T-helper 1 cell treated with Interleukin-12 subunit alpha and Interleukin-12 subunit beta and Interleukin-4 antibody, amounts not matched to agents 30 ng/mL and 1 ng/mL, for 36 hours (primary cell): Measurements from ENCODE around the gene WDR70. TPM values are rescaled to one million over a fixed set of nuclear protein-coding genes. Genes with fewer than 3 reads are reported as not detected.
"Not testable (repeated sequence)": the region's sequence is repeated elsewhere in the genome, so short reads cannot be mapped to it uniquely, and the experiment has no call there.

Experiments
- intact Hi-C: fragments of 100-400 bp; cut with micrococcal nuclease; formaldehyde crosslinking; loops from one replicate; pipeline ENCODE4 v1.15.1; 2024
- total RNA-seq: library from RNA; stranded (reverse); gene quantifications from 2 replicates; pipeline ENCODE4 v1.2.3, GENCODE V29; 2022

Gene WDR70
- total RNA-seq, 1 donor from 2014 or later = 36.2 TPM

DNA sequence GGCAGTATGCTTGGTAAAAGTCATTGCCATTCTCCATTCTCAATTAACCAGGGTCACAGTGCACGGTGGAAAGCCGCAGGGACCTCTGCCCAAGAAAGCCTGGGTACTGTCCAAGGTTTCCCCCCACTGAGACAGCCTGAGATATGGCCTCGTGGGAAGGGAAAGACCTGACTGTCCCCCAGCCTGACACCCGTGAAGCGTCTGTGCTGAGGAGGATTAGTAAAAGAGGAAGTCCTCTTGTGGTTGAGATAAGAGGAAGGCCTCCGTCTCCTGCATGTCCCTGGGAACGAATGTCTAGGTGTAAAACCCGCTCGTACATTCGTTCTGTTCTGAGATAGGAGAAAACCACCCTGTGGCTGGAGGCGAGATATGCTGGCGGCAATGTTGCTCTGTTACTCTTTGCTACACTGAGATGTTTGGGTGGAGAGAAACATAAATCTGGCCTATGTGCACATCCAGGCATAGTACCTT lies 293.0 kb downstream of the WDR70 start:
- intact Hi-C loops = not testable (repeated sequence)

- intact Hi-C loops = not testable (repeated sequence)
Measured at GRCh38 chr5:37674361-37674760, 295.2 kb downstream of the WDR70 start.

GRCh38 chr5:37679326-37679725 lies 300.2 kb downstream of the WDR70 start:
- intact Hi-C loops = not testable (repeated sequence)

DNA sequence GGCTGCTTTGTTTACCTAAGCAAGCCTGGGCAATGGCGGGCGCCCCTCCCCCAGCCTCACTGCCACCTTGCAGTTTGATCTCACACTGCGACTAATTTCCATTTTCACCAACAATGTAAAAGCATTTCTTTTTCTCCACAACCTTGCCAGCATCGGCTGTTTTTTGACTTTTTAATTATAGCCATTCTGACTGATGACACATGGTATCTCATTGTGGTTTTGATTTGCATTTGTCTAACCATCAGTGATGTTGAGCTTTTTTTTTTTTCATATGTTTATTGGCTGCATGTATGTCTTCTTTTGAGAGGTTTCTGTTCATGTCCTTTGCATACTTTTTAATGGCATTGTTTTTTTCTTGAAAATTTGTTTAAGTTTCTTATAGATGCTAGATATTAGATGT lies 300.8 kb downstream of the WDR70 start:
- intact Hi-C loops = not testable (repeated sequence)

GRCh38 chr5:37683072-37683471 lies 304.0 kb downstream of the WDR70 start:
- intact Hi-C loops = no loop called here

GRCh38 chr5:37685211-37685610 lies 306.1 kb downstream of the WDR70 start:
- intact Hi-C loops = no loop called here

GRCh38 chr5:37685816-37686215 lies 306.7 kb downstream of the WDR70 start:
- intact Hi-C loops = no loop called here

GRCh38 chr5:37688925-37689324 lies 309.8 kb downstream of the WDR70 start:
- intact Hi-C loops = not testable (repeated sequence)

GRCh38 chr5:37694333-37694732 lies 315.2 kb downstream of the WDR70 start:
- intact Hi-C loops = not testable (repeated sequence)

- intact Hi-C loops = no loop called here
Measured at GRCh38 chr5:37694867-37695266, 315.7 kb downstream of the WDR70 start.

DNA sequence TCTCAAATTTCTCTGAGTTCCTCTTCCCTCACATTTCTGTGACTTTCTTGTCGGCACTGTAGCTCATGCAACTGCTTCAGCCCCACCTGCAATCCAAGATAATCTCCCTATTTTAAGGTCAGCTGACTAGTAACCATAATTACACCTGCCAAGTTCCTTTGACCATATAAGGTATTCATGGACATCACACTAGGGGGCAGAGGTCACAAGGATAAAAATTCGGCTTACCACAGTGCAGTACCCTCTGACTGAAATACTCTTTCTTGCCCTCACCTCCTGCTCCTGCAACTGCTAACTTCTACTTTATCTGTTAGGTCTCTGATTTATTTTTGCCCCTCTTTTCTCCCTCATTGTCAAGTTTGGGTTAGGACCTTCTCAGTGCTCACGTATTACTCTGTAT lies 316.5 kb downstream of the WDR70 start:
- intact Hi-C loops = no loop called here

DNA sequence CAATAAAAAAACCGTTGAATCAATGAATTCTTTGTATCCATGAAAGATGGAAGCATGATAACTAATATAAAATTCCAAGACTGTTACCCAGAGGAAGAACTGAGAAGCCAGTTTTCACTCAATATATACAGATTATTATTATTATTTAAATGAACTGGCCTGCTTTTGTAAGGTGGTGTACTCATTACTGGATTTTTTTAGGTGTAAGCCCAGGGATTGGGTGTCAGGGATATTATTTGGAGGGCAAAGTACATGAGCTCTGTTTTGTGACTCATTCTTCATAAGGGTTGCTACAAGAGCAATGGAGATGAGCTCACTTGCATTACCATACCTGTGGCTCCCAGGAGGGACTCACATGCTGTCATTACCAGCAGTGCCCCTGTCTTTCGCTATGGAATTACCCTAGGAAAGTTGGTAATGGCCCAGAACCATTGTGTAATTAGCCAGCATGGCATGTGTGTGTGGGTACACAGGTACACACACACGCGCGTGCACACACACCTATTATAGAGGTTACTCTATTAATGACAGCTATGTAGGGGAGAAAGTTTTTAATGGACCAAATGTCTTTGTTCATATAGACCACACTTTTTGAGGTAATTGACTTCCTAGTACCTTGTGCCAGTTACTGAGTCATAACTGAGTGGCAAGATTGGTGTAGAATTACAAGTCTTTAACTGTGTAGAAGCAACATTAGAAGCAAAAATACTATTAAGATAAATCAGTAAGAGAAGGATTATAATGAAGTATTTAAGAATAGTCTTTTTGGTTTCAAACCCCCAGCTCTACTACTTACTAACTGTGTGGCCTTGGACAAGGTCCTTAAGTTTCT lies 317.3 kb downstream of the WDR70 start:
- intact Hi-C loops = no loop called here

DNA sequence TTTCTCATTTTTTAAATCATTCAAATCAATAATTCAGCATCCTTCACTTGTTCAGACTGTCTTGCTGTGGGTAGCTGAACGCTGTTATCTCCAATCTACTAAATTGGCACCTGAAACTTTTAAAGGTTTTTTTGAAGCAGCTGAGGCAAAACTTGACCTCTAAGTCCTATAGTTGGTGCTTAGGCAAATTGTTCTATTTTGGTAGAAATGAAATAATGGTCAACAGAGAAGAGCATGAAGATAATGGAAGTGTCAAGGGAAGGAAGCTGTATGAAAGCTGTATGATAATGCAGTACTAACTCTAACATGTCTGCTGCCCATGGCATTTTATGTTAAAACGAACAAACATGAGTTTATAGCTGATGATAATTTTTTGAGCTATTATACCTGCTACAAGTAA lies 322.8 kb downstream of the WDR70 start:
- intact Hi-C loops = no loop called here

DNA sequence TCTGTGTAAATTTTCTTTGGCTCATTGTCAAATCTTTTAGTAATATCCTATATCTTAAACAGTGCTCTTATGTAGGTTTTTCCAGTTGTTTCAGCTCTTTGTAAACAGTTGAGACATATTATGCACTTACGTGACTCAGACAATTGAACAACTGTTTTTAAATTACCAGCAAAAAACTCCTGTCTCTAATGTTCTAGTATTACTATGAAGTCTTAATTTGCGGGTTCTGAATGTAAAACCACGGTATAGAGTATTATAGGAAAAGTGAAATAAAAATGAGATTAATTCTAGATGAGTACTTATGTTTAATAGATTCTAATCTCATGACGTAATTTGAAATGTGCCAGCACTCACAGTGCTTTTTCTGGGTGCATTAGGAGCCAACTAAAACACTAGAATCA lies 324.7 kb downstream of the WDR70 start:
- intact Hi-C loops = no loop called here

DNA sequence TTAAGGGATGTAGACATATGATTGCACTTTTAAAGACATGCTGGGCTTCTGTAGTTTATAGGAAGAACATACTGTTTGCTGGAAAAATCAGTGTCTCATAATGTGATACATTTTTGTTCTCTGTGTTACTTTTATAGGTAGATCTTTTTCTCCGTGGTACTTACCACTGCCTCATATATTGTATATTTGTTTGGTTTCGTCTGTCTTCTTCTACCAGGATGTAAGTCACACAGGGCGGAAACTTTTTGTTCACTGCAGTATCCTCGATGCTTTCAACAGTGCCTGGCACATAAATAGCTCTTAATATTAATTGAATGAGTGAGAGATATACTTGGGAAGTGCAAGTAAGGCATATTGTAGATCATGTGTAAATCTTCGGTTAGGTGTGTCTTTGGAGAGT lies 325.3 kb downstream of the WDR70 start:
- intact Hi-C loops = no loop called here

DNA sequence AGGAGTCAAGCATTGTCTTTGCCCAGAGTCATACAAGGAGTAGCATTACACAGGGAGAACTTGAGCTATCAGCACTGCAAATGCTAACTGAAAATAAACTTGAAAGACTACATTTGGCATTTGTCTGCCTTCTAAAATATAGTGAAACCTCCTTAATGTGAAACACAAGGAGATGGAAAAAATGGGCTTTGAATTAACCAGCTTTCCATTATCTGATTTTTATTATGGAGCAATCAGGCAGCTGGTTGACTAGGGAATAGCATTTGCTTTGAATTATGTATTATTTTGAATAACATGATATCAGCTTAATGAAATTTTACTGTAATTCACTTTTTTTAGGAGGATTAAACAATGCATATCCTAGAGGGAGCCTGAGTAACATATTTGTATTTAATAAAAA lies 329.9 kb downstream of the WDR70 start:
- intact Hi-C loops = no loop called here

- intact Hi-C loops = no loop called here
Measured at GRCh38 chr5:37710965-37711364, 331.8 kb downstream of the WDR70 start.

DNA sequence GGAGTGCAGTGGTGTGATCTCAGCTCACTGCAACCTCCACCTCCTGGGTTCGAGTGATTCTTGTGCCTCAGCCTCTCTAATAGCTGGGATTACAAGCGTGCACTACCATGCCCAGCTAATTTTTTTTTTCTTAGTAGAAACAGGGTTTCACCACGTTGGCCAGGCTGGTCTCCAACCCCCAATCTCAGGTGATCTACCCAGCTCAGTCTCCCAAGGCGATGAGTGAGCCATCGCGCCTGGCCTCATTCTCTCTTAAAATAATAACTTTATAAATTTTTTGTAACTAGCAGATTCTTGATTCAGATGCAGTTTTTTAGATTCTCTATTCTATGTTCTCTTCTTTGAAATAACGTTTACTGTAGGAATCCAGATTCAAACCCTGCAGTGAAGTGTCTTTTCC lies 333.6 kb downstream of the WDR70 start:
- intact Hi-C loops = no loop called here

- intact Hi-C loops = no loop called here
Measured at GRCh38 chr5:37714756-37715155, 335.6 kb downstream of the WDR70 start.

DNA sequence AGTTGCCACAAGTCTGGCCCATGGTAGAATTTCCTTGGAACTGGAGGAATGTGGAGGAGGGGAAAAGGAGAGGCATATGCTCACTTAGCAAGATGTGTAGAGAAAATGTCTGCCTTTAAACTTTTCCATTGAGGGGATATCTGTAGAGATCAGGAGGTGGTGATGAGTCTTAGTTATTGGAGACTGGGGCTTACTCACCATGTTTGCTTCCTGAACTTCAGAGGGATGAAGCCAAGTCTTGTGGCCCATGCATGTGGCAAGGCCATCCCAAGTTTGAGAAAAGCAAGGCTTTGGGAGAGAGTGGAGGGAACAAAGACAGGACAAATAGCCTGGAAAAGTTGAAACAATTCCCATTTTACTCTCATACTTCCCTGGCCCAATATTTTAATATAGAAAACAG lies 336.2 kb downstream of the WDR70 start:
- intact Hi-C loops = no loop called here

- intact Hi-C loops = no loop called here
Measured at GRCh38 chr5:37715992-37716391, 336.9 kb downstream of the WDR70 start.

GRCh38 chr5:37716405-37716804 lies 337.3 kb downstream of the WDR70 start:
- intact Hi-C loops = no loop called here

GRCh38 chr5:37717276-37717612 lies 338.1 kb downstream of the WDR70 start:
- intact Hi-C loops = no loop called here
